ENCODE data around the gene RBM4.

GRCh38 chr11:66652651-66653050 lies 14.1 kb downstream of the RBM4 start:
- TF ChIP-seq CTCF (IDR thresholded peaks at IDR 0.05) (no peak), POLR2A (IDR thresholded peaks at IDR 0.05) (no peak)
